Transverse colon (tissue), 3 donors: ENCODE results near the gene CNDP2.

Source experiments
- POLR2A ChIP-seq: fragments of 450-650 bp; IDR thresholded peaks from one replicate; pipeline ENCODE4 v1.6.1; 2016; ENCODE audit warnings: antibody characterized with exemption, mild to moderate bottlenecking, moderate library complexity
- POLR2AphosphoS5 ChIP-seq, 3 donors: sonication (generic); formaldehyde crosslinking; IDR thresholded peaks; one replicate each; pipeline ENCODE4 v1.6.1; 2016; ENCODE audit warnings: antibody characterized with exemption in 3 of 3

- TF ChIP-seq POLR2AphosphoS5 (IDR thresholded peaks at IDR 0.05) (no peak), POLR2A (no peak)
Measured at GRCh38 chr18:74453642-74454198, 42.4 kb upstream of the CNDP2 start.
